Gastrocnemius medialis (tissue), 4 donors: ENCODE results near the gene ZBP1. TPM values are rescaled to one million over a fixed set of nuclear protein-coding genes. Genes with fewer than 3 reads are reported as not detected.

Experiments
- ATAC-seq, 2 donors: fragments of 150-250 bp; one replicate each; pipeline ENCODE4 v1.9.1; 2016
- DNase-seq, 2 donors: peaks; one replicate each; pipeline ENCODE4 v3.0.0-alpha.2; 2019
- H3K27ac ChIP-seq, 4 donors: fragments of 200-600 bp; sonication (generic); 1 replicate in 1 of 4; 2 replicates in 3 of 4; pipeline ENCODE4 v1.5.1; 2016 to 2018; ENCODE audit warnings: mild to moderate bottlenecking in 2 of 4, moderate library complexity in 1 of 4
- H3K27me3 ChIP-seq, 3 donors: fragments of 200-600 bp; sonication (generic) in 2 of 3; 1 replicate in 1 of 3; 2 replicates in 2 of 3; pipeline versions ENCODE4 v1.5.1 to v1.6.0; 2016 to 2019; ENCODE audit warnings: mild to moderate bottlenecking in 1 of 3, moderate library complexity in 1 of 3
- H3K36me3 ChIP-seq, 2 donors: fragments of 200-600 bp; sonication (generic) in 1 of 2; one replicate each; pipeline ENCODE4 v1.5.1; 2017 to 2018
- H3K4me1 ChIP-seq, 2 donors: fragments of 200-600 bp; sonication (generic) in 1 of 2; one replicate each; pipeline ENCODE4 v1.5.1; 2016 to 2017; ENCODE audit warnings: mild to moderate bottlenecking in 2 of 2
- H3K4me3 ChIP-seq, 4 donors: fragments of 200-600 bp; sonication (generic) in 3 of 4; 1 replicate in 1 of 4; 2 replicates in 3 of 4; pipeline ENCODE4 v1.5.1; 2016 to 2019; ENCODE audit warnings: mild to moderate bottlenecking in 2 of 4
- H3K9me3 ChIP-seq, 3 donors: fragments of 200-600 bp; sonication (generic) in 2 of 3; 1 replicate in 1 of 3; 2 replicates in 2 of 3; pipeline ENCODE4 v1.5.1; 2016 to 2019
- CTCF ChIP-seq, 5 experiments: fragments of 450-650 bp in 3 of 5; fragments of 200-600 bp in 2 of 5; sonication (generic) in 2 of 5; IDR thresholded peaks in 4 of 5; conservative IDR thresholded peaks in 1 of 5; 1 replicate in 4 of 5; 2 replicates in 1 of 5; pipeline ENCODE4 v1.5.1; 2016 to 2019; ENCODE audit warnings: antibody characterized with exemption in 5 of 5, mild to moderate bottlenecking in 3 of 5, moderate library complexity in 3 of 5
- POLR2A ChIP-seq, 2 donors: fragments of 450-650 bp; IDR thresholded peaks; one replicate each; pipeline ENCODE4 v1.6.1; 2017; ENCODE audit warnings: antibody characterized with exemption in 2 of 2, mild to moderate bottlenecking in 2 of 2, moderate library complexity in 2 of 2
- in situ Hi-C, 4 donors: fragments of 200-750 bp; cut with MboI; loops; one replicate each; pipeline versions ENCODE4 v1.15.0 to v1.8.0; 2017; ENCODE audit warnings: low sequenced_read_pairs in 4 of 4
- intact Hi-C: fragments of 100-400 bp; cut with DNase I; formaldehyde crosslinking; loops from one replicate; pipeline ENCODE4 v1.15.1; 2023; ENCODE audit warnings: low total_unique reads
- total RNA-seq, 4 donors: library from RNA; depleted of rRNA; stranded (reverse); fragments of >200 nt; gene quantifications; one replicate each; pipeline versions ENCODE4 v1.1.0 to v1.2.3, GENCODE V29; 2016

The ZBP1 gene
- total RNA-seq, 4 donors from 2014 or later = not detected

GRCh38 chr20:57656252-57656820 is 36.1 kb upstream of the ZBP1 start:
- intact Hi-C loops = loop anchor here (5.0 to 10.0 kb wide), 2 partner anchors 91 to 548 kb away; no protein-coding TSS in a partner anchor
- in situ Hi-C loops = loop anchor here in 3 of 4 donors (10.0 kb wide), 3 partner anchors 98 to 528 kb away; no protein-coding TSS in a partner anchor
- Histone ChIP-seq H3K36me3 (peaks cover 0 to 9% of the 10 kb centered on the region in 2 donors), H3K27ac (no peak overlapping the region), H3K9me3 (no peaks in the 10 kb centered on the region), H3K4me1 (peaks cover 3 to 7% of the 10 kb centered on the region in 2 donors), H3K4me3 (no peak overlapping the region), H3K27me3 (no peaks in the 10 kb centered on the region)
- no peak for TF ChIP-seq POLR2A (IDR thresholded peaks at IDR 0.05)
- no peak for TF ChIP-seq CTCF (IDR thresholded peaks at IDR 0.05 in 4 of 5, conservative IDR thresholded peaks at IDR 0.05 in 1 of 5)
- DNase-seq = peak in 1 of 2 donors; percentile 9
- ATAC-seq = no peak

GRCh38 chr20:57655809-57656155 is 35.6 kb upstream of the ZBP1 start:
- in situ Hi-C loops = loop anchor here in 3 of 4 donors (10.0 kb wide), 3 partner anchors 99 to 529 kb away; no protein-coding TSS in a partner anchor
- DNase-seq = no peak
- TF ChIP-seq CTCF (IDR thresholded peaks at IDR 0.05 in 4 of 5, conservative IDR thresholded peaks at IDR 0.05 in 1 of 5) = no peak
- TF ChIP-seq POLR2A (IDR thresholded peaks at IDR 0.05) = no peak

GRCh38 chr20:57654998-57655808 is 35.0 kb upstream of the ZBP1 start:
- ATAC-seq (no peak), DNase-seq (no peak)
- in situ Hi-C loops = loop anchor here in 3 of 4 donors (5.0 to 10.0 kb wide), 4 partner anchors 100 to 530 kb away; no protein-coding TSS in a partner anchor
- no peaks in the 10 kb centered on the region for H3K27me3 ChIP-seq
- no peak for TF ChIP-seq POLR2A (IDR thresholded peaks at IDR 0.05)
- TF ChIP-seq CTCF (IDR thresholded peaks at IDR 0.05 in 4 of 5, conservative IDR thresholded peaks at IDR 0.05 in 1 of 5) = no peak
- H3K27ac ChIP-seq = no peak overlapping the region
- H3K9me3 ChIP-seq = no peaks in the 10 kb centered on the region
- peaks cover 0 to 9% of the 10 kb centered on the region in 2 donors for H3K36me3 ChIP-seq
- intact Hi-C loops = loop anchor here (2.0 to 10.0 kb wide), 4 partner anchors 92 to 550 kb away; no protein-coding TSS in a partner anchor
- H3K4me1 ChIP-seq = no peaks in the 10 kb centered on the region
- no peak overlapping the region for H3K4me3 ChIP-seq

More at GRCh38 chr20:57655809-57656155, 35.6 kb upstream of the ZBP1 start:
- Histone ChIP-seq H3K4me1 (peaks cover 1 to 2% of the 10 kb centered on the region in 2 donors), H3K36me3 (peaks cover 0 to 9% of the 10 kb centered on the region in 2 donors), H3K4me3 (no peak overlapping the region), H3K9me3 (no peaks in the 10 kb centered on the region), H3K27me3 (no peaks in the 10 kb centered on the region), H3K27ac (no peak overlapping the region)
- no peak for ATAC-seq
- intact Hi-C loops = loop anchor here (2.0 to 10.0 kb wide), 4 partner anchors 92 to 549 kb away; no protein-coding TSS in a partner anchor

- no peak overlapping the region for H3K4me3 ChIP-seq
- in situ Hi-C loops (loop anchor here in 3 of 4 donors (5.0 to 10.0 kb wide), 4 partner anchors 100 to 530 kb away; no protein-coding TSS in a partner anchor), intact Hi-C loops (loop anchor here (2.0 to 10.0 kb wide), 3 partner anchors 432 to 550 kb away; no protein-coding TSS in a partner anchor)
- peaks cover 0 to 9% of the 10 kb centered on the region in 2 donors for H3K36me3 ChIP-seq
- TF ChIP-seq POLR2A (IDR thresholded peaks at IDR 0.05) (no peak), CTCF (IDR thresholded peaks at IDR 0.05 in 4 of 5, conservative IDR thresholded peaks at IDR 0.05 in 1 of 5) (peak; percentile 88 to 94 (median 91))
- no peaks in the 10 kb centered on the region for H3K27me3 ChIP-seq
- DNase-seq (no peak), ATAC-seq (peak; percentile 59 to 82)
- no peak overlapping the region for H3K27ac ChIP-seq
- H3K9me3 ChIP-seq = no peaks in the 10 kb centered on the region
- no peaks in the 10 kb centered on the region for H3K4me1 ChIP-seq
Measured at GRCh38 chr20:57654363-57654997, 34.3 kb upstream of the ZBP1 start.
